Measurements from ENCODE around the gene TMEM108.

DNA sequence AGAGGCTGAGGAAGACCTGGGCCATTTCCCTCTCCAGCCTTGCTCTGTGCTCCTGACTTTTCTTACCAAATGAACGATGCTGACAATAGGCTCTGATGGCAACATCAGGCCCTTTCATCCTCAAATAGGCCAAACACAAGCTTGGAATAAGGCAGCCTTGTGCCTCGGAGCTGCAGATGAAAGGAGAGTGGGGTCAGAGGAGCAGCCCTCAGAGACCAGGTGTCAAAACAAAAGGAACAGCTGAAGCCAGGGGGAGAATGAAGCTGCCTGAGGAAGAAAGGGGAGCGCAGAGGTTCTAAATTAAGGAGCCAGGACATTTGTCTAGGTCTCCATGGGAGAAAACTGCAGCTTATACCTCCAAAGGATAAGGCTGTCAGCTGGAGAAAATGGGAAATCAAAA, 366.7 kb downstream of the TMEM108 start:
- TF ChIP-seq, protein P1, sequence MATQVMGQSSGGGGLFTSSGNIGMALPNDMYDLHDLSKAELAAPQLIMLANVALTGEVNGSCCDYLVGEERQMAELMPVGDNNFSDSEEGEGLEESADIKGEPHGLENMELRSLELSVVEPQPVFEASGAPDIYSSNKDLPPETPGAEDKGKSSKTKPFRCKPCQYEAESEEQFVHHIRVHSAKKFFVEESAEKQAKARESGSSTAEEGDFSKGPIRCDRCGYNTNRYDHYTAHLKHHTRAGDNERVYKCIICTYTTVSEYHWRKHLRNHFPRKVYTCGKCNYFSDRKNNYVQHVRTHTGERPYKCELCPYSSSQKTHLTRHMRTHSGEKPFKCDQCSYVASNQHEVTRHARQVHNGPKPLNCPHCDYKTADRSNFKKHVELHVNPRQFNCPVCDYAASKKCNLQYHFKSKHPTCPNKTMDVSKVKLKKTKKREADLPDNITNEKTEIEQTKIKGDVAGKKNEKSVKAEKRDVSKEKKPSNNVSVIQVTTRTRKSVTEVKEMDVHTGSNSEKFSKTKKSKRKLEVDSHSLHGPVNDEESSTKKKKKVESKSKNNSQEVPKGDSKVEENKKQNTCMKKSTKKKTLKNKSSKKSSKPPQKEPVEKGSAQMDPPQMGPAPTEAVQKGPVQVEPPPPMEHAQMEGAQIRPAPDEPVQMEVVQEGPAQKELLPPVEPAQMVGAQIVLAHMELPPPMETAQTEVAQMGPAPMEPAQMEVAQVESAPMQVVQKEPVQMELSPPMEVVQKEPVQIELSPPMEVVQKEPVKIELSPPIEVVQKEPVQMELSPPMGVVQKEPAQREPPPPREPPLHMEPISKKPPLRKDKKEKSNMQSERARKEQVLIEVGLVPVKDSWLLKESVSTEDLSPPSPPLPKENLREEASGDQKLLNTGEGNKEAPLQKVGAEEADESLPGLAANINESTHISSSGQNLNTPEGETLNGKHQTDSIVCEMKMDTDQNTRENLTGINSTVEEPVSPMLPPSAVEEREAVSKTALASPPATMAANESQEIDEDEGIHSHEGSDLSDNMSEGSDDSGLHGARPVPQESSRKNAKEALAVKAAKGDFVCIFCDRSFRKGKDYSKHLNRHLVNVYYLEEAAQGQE (IDR thresholded peaks at IDR 0.05; ENCODE audit: insufficient read depth in 1 of 2, low read depth in 2 of 2, low read length in 2 of 2), result no peak
- TF ChIP-seq POLR2AphosphoS5 (IDR thresholded peaks at IDR 0.05; ENCODE audit: low read depth, low read length) (no peak), SIN3A (IDR thresholded peaks at IDR 0.05; ENCODE audit: borderline replicate concordance, insufficient read depth, low read length) (no peak), FOXP2 (optimal IDR thresholded peaks at IDR 0.05; ENCODE audit: borderline replicate concordance, extremely low read depth, extremely low read length, insufficient read depth) (no peak)
